ENCODE data around the gene REG4. TPM values are rescaled to one million over a fixed set of nuclear protein-coding genes. Genes with fewer than 3 reads are reported as not detected.
"Not testable (repeated sequence)": the region's sequence is repeated elsewhere in the genome, so short reads cannot be mapped to it uniquely, and the experiment has no call there.

Gene REG4
- total and polyA plus RNA-seq, 3 experiments from 2014 or later: 2.5 to 4.4 (median 3.0) TPM

- DNase-seq: no peak
- Histone ChIP-seq H3K36me3 (ENCODE audit: insufficient read depth, low read length) (no peaks in the 10 kb centered on the region), H3K9me3 (ENCODE audit: low read length) (no peaks in the 10 kb centered on the region), H3K4me1 (ENCODE audit: insufficient read depth, low read length) (no peaks in the 10 kb centered on the region), H3K27ac (ENCODE audit: low read depth, low read length) (no peak overlapping the region), H3K27me3 (ENCODE audit: insufficient read depth, low read length, poor library complexity, severe bottlenecking) (no peaks in the 10 kb centered on the region), H3K4me3 (ENCODE audit: low read length) (no peak overlapping the region)
- CTCF ChIA-PET: interaction anchor here (1.0 to 1.4 kb wide), 2 partner anchors 9 to 15 kb away, joined by 4 read pairs; no protein-coding TSS in a partner anchor
- Mint-ChIP-seq H3K9me3 (no peaks in the 10 kb centered on the region), H3K27ac (no peak overlapping the region), H3K4me1 (peaks cover 0 to 2% (median 0%) of the 10 kb centered on the region in 3 donors), H3K4me3 (no peak overlapping the region), H3K36me3 (peaks cover 0 to 2% (median 0%) of the 10 kb centered on the region in 3 donors), H3K27me3 (peaks cover 4 to 28% of the 10 kb centered on the region in 2 donors)
- POLR2A ChIA-PET: no interaction called here
Observed at GRCh38 chr1:119794230-119794875, 16.9 kb downstream of the REG4 start.

- Histone ChIP-seq H3K36me3 (ENCODE audit: insufficient read depth, low read length) (no peaks in the 10 kb centered on the region), H3K9me3 (ENCODE audit: low read length) (no peaks in the 10 kb centered on the region), H3K27me3 (ENCODE audit: insufficient read depth, low read length, poor library complexity, severe bottlenecking) (no peaks in the 10 kb centered on the region), H3K27ac (ENCODE audit: low read depth, low read length) (no peak overlapping the region), H3K4me3 (ENCODE audit: low read length) (no peak overlapping the region), H3K4me1 (ENCODE audit: insufficient read depth, low read length) (no peaks in the 10 kb centered on the region)
- CTCF ChIA-PET: interaction anchor here (0.6 to 1.3 kb wide), 3 partner anchors 11 to 17 kb away, joined by 3 to 4 read pairs (median 3); no protein-coding TSS in a partner anchor
- H3K36me3 Mint-ChIP-seq: peaks cover 0 to 2% (median 0%) of the 10 kb centered on the region in 3 donors
- DNase-seq: no peak
- peaks cover 3 to 29% of the 10 kb centered on the region in 2 donors for H3K27me3 Mint-ChIP-seq
- no peak overlapping the region for H3K4me3 Mint-ChIP-seq
- H3K27ac Mint-ChIP-seq: no peak overlapping the region
- no peaks in the 10 kb centered on the region for H3K9me3 Mint-ChIP-seq
- H3K4me1 Mint-ChIP-seq: no peaks in the 10 kb centered on the region
- POLR2A ChIA-PET: no interaction called here
Observed at GRCh38 chr1:119791377-119791776, 19.9 kb downstream of the REG4 start.

GRCh38 chr1:119790451-119791198, 20.6 kb downstream of the REG4 start:
- peaks cover 3 to 35% of the 10 kb centered on the region in 2 donors for H3K27me3 Mint-ChIP-seq
- no peaks in the 10 kb centered on the region for H3K36me3 ChIP-seq (ENCODE audit: insufficient read depth, low read length)
- no peaks in the 10 kb centered on the region for H3K4me1 Mint-ChIP-seq
- H3K4me3 Mint-ChIP-seq: no peak overlapping the region
- no peak overlapping the region for H3K4me3 ChIP-seq (ENCODE audit: low read length)
- H3K4me1 ChIP-seq (ENCODE audit: insufficient read depth, low read length): no peaks in the 10 kb centered on the region
- peaks cover 0 to 2% (median 0%) of the 10 kb centered on the region in 3 donors for H3K36me3 Mint-ChIP-seq
- H3K27ac ChIP-seq (ENCODE audit: low read depth, low read length): no peak overlapping the region
- ChIA-PET CTCF (no interaction called here), POLR2A (no interaction called here)
- H3K9me3 Mint-ChIP-seq: no peaks in the 10 kb centered on the region
- no peak overlapping the region for H3K27ac Mint-ChIP-seq
- no peaks in the 10 kb centered on the region for H3K27me3 ChIP-seq (ENCODE audit: insufficient read depth, low read length, poor library complexity, severe bottlenecking)
- H3K9me3 ChIP-seq (ENCODE audit: low read length): no peaks in the 10 kb centered on the region
- DNase-seq: no peak

- Histone ChIP-seq H3K27me3 (ENCODE audit: insufficient read depth, low read length, poor library complexity, severe bottlenecking) (no peaks in the 10 kb centered on the region), H3K9me3 (ENCODE audit: low read length) (no peaks in the 10 kb centered on the region), H3K4me1 (ENCODE audit: insufficient read depth, low read length) (no peaks in the 10 kb centered on the region), H3K36me3 (ENCODE audit: insufficient read depth, low read length) (no peaks in the 10 kb centered on the region), H3K4me3 (ENCODE audit: low read length) (no peak overlapping the region), H3K27ac (ENCODE audit: low read depth, low read length) (no peak overlapping the region)
- H3K27ac Mint-ChIP-seq: no peak overlapping the region
- H3K9me3 Mint-ChIP-seq: no peaks in the 10 kb centered on the region
- peaks cover 3 to 26% of the 10 kb centered on the region in 2 donors for H3K27me3 Mint-ChIP-seq
- POLR2A ChIA-PET: no interaction called here
- no peak overlapping the region for H3K4me3 Mint-ChIP-seq
- CTCF ChIA-PET: no interaction called here
- H3K36me3 Mint-ChIP-seq: no peaks in the 10 kb centered on the region
- no peaks in the 10 kb centered on the region for H3K4me1 Mint-ChIP-seq
- no peak for DNase-seq
Observed at GRCh38 chr1:119787776-119788175, 23.5 kb downstream of the REG4 start.

- H3K36me3 ChIP-seq (ENCODE audit: insufficient read depth, low read length); POLR2A ChIA-PET; H3K4me1 Mint-ChIP-seq; H3K27ac Mint-ChIP-seq; DNase-seq; H3K27me3 ChIP-seq (ENCODE audit: insufficient read depth, low read length, poor library complexity, severe bottlenecking); CTCF ChIA-PET; H3K4me1 ChIP-seq (ENCODE audit: insufficient read depth, low read length); H3K9me3 Mint-ChIP-seq; H3K9me3 ChIP-seq (ENCODE audit: low read length); H3K4me3 Mint-ChIP-seq; H3K36me3 Mint-ChIP-seq; H3K27ac ChIP-seq (ENCODE audit: low read depth, low read length); H3K4me3 ChIP-seq (ENCODE audit: low read length): not testable (repeated sequence)
- peaks cover 3 to 17% of the 10 kb centered on the region in 2 donors for H3K27me3 Mint-ChIP-seq
Observed at GRCh38 chr1:119786473-119787050, 24.7 kb downstream of the REG4 start.

- H3K4me3 ChIP-seq (ENCODE audit: low read length); POLR2A ChIA-PET; H3K4me1 ChIP-seq (ENCODE audit: insufficient read depth, low read length); H3K9me3 ChIP-seq (ENCODE audit: low read length); H3K27ac ChIP-seq (ENCODE audit: low read depth, low read length); H3K27ac Mint-ChIP-seq; H3K4me3 Mint-ChIP-seq; H3K36me3 Mint-ChIP-seq; H3K27me3 ChIP-seq (ENCODE audit: insufficient read depth, low read length, poor library complexity, severe bottlenecking); H3K9me3 Mint-ChIP-seq; H3K36me3 ChIP-seq (ENCODE audit: insufficient read depth, low read length); DNase-seq; CTCF ChIA-PET; H3K4me1 Mint-ChIP-seq: not testable (repeated sequence)
- peaks cover under 1 to 14% of the 10 kb centered on the region in 2 donors for H3K27me3 Mint-ChIP-seq
Observed at GRCh38 chr1:119786046-119786445, 25.2 kb downstream of the REG4 start.

- CTCF ChIA-PET: no interaction called here
- Histone ChIP-seq H3K9me3 (ENCODE audit: low read length) (no peaks in the 10 kb centered on the region), H3K4me1 (ENCODE audit: insufficient read depth, low read length) (no peaks in the 10 kb centered on the region), H3K27ac (ENCODE audit: low read depth, low read length) (no peak overlapping the region), H3K4me3 (ENCODE audit: low read length) (no peak overlapping the region), H3K27me3 (ENCODE audit: insufficient read depth, low read length, poor library complexity, severe bottlenecking) (no peaks in the 10 kb centered on the region), H3K36me3 (ENCODE audit: insufficient read depth, low read length) (no peaks in the 10 kb centered on the region)
- H3K27me3 Mint-ChIP-seq: peaks cover 0 to 6% of the 10 kb centered on the region in 2 donors
- H3K4me1 Mint-ChIP-seq: no peaks in the 10 kb centered on the region
- no peak overlapping the region for H3K4me3 Mint-ChIP-seq
- H3K9me3 Mint-ChIP-seq: no peaks in the 10 kb centered on the region
- DNase-seq: no peak
- POLR2A ChIA-PET: no interaction called here
- no peak overlapping the region for H3K27ac Mint-ChIP-seq
- H3K36me3 Mint-ChIP-seq: no peaks in the 10 kb centered on the region
Observed at GRCh38 chr1:119784191-119784781, 27.0 kb downstream of the REG4 start.
